Left ventricle myocardium superior (tissue), 1 donor: Measurements from ENCODE around the gene GPR34. TPM values are rescaled to one million over a fixed set of nuclear protein-coding genes. Genes with fewer than 3 reads are reported as not detected.
"Not testable (repeated sequence)": the region's sequence is repeated elsewhere in the genome, so short reads cannot be mapped to it uniquely, and the experiment has no call there.

ENCODE experiments used
- ATAC-seq: fragments of 200-7000 bp; cut with Tn5 transposase; one replicate; pipeline ENCODE4 v1.9.1; 2020; ENCODE audit warnings: mild to moderate bottlenecking, moderate library complexity
- DNase-seq: peaks from one replicate; pipeline ENCODE4 v3.0.0-alpha.2; 2020
- intact Hi-C: fragments of 100-400 bp; cut with micrococcal nuclease; formaldehyde crosslinking; loops from one replicate; pipeline ENCODE4 v1.11.0; 2022
- long read RNA-seq: library from polyadenylated mRNA; unstranded; transcript quantifications from one replicate; pipeline ENCODE4 v2.0.0, GENCODE V29; 2021
- total RNA-seq: library from RNA; stranded (reverse); fragmentation: NEBNext Ultra II Directional; extraction: Animal tissue kit (Norgen Biotek cat#: 25700); gene quantifications from one replicate; pipeline ENCODE4 v1.2.1, GENCODE V29; 2021
- donor health status: DM: no; HTN: yes; CAD: no; lungs with severe emphysema.

Gene GPR34
- total RNA-seq = 8.6 TPM
- long read RNA-seq, partial matches to known transcripts = 0 of 4 reads
- long read RNA-seq, other reads (novel, unspliced or antisense) = 0 of 4 reads

GRCh38 chrX:41688835-41689234 lies at the start of gene GPR34:
Gene GPR34 (plus strand): TSS chrX:41688973. CDS start chrX:41695634, 6,661 bp downstream.
- intact Hi-C loops = no loop called here
- DNase-seq = no peak
- ATAC-seq = peak; percentile 31

GRCh38 chrX:41646201-41646600 lies 42.6 kb upstream of the GPR34 start:
- ATAC-seq, intact Hi-C loops, DNase-seq: not testable (repeated sequence)

DNA sequence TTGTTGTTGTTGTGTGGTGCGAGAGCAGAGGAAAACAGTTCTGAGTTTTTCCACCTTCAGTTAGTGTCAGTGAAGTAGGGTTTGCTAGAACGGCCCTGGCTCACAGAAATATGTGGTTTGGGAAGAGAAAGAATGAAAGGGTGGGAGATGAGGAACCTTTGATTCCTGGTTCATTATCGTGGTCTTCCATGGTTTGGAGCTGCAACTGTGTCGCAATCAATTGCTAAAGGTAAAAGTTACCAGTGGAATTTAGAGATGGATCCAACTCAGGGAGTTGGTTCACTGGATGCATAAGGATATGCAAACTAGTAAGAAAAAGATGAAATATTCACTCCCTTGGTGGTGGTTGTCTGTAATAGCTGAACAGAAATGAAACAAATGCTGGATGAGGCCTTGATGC lies 35.6 kb upstream of the GPR34 start:
- intact Hi-C loops = no loop called here
- ATAC-seq (no peak), DNase-seq (no peak)

GRCh38 chrX:41655101-41655500 lies 33.7 kb upstream of the GPR34 start:
- intact Hi-C loops = no loop called here
- no peak for ATAC-seq
- no peak for DNase-seq

GRCh38 chrX:41655631-41656030 lies 33.1 kb upstream of the GPR34 start:
- DNase-seq (no peak), ATAC-seq (no peak)
- intact Hi-C loops = no loop called here

DNA sequence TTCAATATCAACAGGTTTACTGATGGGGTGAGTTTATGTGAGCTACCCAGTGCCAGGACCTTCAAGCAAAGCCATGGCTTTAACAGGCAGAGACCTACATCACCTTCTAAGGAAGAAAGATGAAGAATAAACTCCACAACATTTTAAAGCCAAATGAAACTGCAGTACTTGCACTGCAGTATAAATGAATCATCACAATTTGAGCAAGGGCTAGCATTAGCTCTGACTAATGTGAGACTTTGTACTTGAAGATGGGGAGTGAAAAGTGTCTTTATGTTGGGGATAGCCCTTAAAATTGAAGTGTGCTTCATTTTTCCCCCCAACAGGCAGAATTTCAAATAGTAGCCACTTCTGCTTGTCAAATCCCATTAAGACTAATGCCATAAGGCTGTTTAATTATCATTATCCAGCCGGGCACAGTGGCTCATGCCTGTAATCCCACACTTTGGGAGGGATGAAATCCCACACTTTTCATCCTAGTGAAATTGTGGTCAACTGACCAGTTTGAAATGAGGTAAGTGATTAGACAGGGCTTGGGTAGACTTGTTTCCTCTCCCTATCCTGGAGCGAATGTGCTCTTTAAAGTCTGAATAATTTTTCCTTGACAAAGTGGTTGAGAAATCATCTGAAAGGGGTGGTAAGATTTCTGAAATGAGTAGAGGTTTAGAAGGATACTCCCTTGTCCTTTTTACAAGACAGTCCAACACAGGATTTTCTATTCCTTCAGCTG lies 27.2 kb upstream of the GPR34 start:
- DNase-seq (no peak), ATAC-seq (no peak)
- intact Hi-C loops = no loop called here

GRCh38 chrX:41664375-41664901 lies 24.3 kb upstream of the GPR34 start:
- DNase-seq (no peak), ATAC-seq (no peak)
- intact Hi-C loops = no loop called here

- ATAC-seq = no peak
- DNase-seq = no peak
- intact Hi-C loops = no loop called here
Measured at GRCh38 chrX:41664908-41665307, 23.9 kb upstream of the GPR34 start.

- intact Hi-C loops = no loop called here
- no peak for ATAC-seq
- DNase-seq = no peak
Measured at GRCh38 chrX:41665686-41666085, 23.1 kb upstream of the GPR34 start.

DNA sequence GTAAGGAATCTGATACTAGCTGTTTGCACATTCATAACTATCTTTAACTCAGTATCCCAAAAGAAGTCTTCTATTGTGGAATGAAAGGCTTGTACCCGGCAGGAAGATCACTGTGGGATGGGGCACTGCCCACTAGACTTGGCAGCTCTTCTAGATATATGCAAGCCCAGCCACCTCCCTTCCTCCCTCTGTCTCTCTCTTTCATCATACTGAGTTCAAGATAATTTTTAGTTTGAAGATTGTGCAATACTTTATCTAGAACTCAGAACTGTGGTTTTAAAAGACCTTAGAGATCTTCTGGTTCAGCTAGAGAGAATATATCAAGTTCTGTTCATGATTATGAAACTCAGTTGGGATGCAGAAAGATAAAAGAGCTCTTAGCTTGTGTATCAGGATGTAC lies 22.5 kb upstream of the GPR34 start:
- DNase-seq (no peak), ATAC-seq (peak; percentile 46)
- intact Hi-C loops = no loop called here

GRCh38 chrX:41667631-41668030 lies 21.1 kb upstream of the GPR34 start:
- ATAC-seq (no peak), DNase-seq (no peak)
- intact Hi-C loops = no loop called here

DNA sequence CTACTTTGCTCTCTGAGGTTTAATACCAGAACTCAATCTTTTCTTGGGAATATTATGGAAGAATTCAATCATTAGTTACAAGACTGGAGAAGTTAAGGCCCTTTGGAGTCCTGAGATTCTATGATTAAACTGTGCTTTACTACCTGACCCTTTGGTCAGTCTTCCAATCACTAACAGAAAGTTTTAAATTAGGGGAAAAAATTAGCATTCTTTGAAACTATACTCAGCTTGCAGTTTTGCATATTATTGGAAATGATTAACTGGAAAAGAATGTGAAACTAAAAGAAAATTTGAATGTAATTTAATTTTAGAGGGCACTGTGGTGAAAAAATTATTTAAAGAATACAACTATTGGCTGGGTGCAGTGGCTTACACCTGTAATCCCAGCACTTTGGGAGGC lies 18.7 kb upstream of the GPR34 start:
- no peak for DNase-seq
- no peak for ATAC-seq
- intact Hi-C loops = no loop called here

GRCh38 chrX:41671082-41671481 lies 17.7 kb upstream of the GPR34 start:
- intact Hi-C loops = no loop called here
- DNase-seq (no peak), ATAC-seq (no peak)

DNA sequence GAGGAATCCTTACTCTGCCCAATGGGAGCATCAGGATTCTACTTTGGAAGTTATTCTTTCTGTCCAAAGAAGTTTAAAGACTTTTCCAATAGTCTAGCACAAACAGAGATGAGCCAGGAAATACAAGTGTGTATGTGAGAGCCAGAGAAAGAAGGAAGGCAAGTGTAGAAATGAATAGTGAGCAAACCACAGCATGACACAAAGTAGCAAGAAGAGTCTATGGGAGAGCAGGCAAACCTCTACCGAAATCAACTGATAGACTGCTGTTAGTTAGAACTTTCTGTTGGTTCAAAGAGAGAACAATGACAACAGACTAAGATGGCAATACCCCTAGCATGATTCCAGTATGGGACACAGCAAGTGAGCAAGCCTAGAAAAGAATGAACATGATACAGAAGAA lies 16.1 kb upstream of the GPR34 start:
- intact Hi-C loops = no loop called here
- DNase-seq = no peak
- no peak for ATAC-seq

GRCh38 chrX:41676361-41676760 lies 12.4 kb upstream of the GPR34 start:
- intact Hi-C loops, DNase-seq, ATAC-seq: not testable (repeated sequence)

- ATAC-seq = no peak
- intact Hi-C loops = no loop called here
- DNase-seq = no peak
Measured at GRCh38 chrX:41677183-41678060, 11.4 kb upstream of the GPR34 start.

GRCh38 chrX:41684138-41684537 lies 4.6 kb upstream of the GPR34 start:
- intact Hi-C loops = no loop called here
- no peak for DNase-seq
- ATAC-seq = no peak

GRCh38 chrX:41684940-41685339 lies 3.8 kb upstream of the GPR34 start:
- ATAC-seq (no peak), DNase-seq (no peak)
- intact Hi-C loops = no loop called here

GRCh38 chrX:41686788-41687187 lies 2.0 kb upstream of the GPR34 start:
- ATAC-seq (no peak), DNase-seq (no peak)
- intact Hi-C loops = no loop called here

DNA sequence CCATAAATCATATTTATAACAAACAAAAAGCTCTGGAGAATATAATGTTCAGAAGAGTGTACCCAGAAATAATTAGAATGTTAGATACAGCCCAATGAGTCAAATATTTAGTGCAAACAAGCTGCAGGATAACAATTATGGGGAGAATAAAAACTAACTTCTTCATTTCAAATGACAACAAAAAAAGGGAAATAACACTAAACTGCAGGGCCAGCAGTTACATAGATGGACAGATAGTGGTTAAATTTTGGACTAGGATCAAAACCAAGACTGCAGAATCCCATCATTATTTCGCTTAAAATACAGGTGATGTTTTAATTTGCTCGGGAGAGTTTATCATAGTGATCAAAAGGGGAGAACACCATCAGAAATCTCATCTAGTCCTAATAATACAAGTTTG lies 617 bp upstream of the GPR34 start:
- ATAC-seq (no peak), DNase-seq (no peak)
- intact Hi-C loops = no loop called here
